HEK293T (cell line): ENCODE measurements around the gene IGSF5.

Experiments
- CTCF ChIA-PET: fragments of 350-600 bp; formaldehyde crosslinking; extraction: SDS; loops from one replicate; lab custom pipeline; 2021; ENCODE audit warnings: antibody characterized with exemption, inconsistent platforms; lab: Yijun Ruan, JAX
- POLR2A ChIA-PET: fragments of 350-600 bp; formaldehyde crosslinking; extraction: SDS; loops from one replicate; lab custom pipeline; 2020; ENCODE audit warnings: antibody characterized with exemption, inconsistent platforms; lab: Yijun Ruan, JAX
- DNase-seq: peaks from one replicate; pipeline ENCODE4 v3.0.0; 2012; ENCODE audit warnings: mixed read lengths; ENCODE audit errors: extremely low spot score
- ARNT ChIP-seq: fragments of 450-650 bp; IDR thresholded peaks from 2 replicates; pipeline ENCODE4 v1.6.1; 2017; ENCODE audit warnings: mild to moderate bottlenecking
- BHLHE40 ChIP-seq: fragments of 450-650 bp; IDR thresholded peaks from 2 replicates; pipeline ENCODE4 v1.6.1; 2016; ENCODE audit warnings: mild to moderate bottlenecking, moderate library complexity, borderline replicate concordance
- CTBP1 ChIP-seq: fragments of 450-650 bp; IDR thresholded peaks from 2 replicates; pipeline ENCODE4 v1.6.1; 2016; ENCODE audit warnings: borderline replicate concordance
- ELF4 ChIP-seq: fragments of 450-650 bp; IDR thresholded peaks from 2 replicates; pipeline ENCODE4 v1.6.1; 2017; ENCODE audit warnings: antibody characterized with exemption
- FOXA1 ChIP-seq: fragments of 450-650 bp; IDR thresholded peaks from 2 replicates; pipeline ENCODE4 v1.6.1; 2016; ENCODE audit warnings: mild to moderate bottlenecking
- FOXK2 ChIP-seq: fragments of 450-650 bp; IDR thresholded peaks from 2 replicates; pipeline ENCODE4 v1.6.1; 2016; ENCODE audit warnings: mild to moderate bottlenecking
- FOXM1 ChIP-seq: fragments of 450-650 bp; IDR thresholded peaks from 2 replicates; pipeline ENCODE4 v1.6.1; 2017; ENCODE audit warnings: mild to moderate bottlenecking, borderline replicate concordance
- HDGF ChIP-seq: fragments of 450-650 bp; IDR thresholded peaks from 2 replicates; pipeline ENCODE4 v1.6.1; 2017; ENCODE audit warnings: antibody characterized with exemption, borderline replicate concordance
- L3MBTL2 ChIP-seq: fragments of 450-650 bp; conservative IDR thresholded peaks from 2 replicates; pipeline ENCODE4 v1.6.1; 2016; ENCODE audit warnings: mild to moderate bottlenecking
- LEF1 ChIP-seq: fragments of 450-650 bp; IDR thresholded peaks from 2 replicates; pipeline ENCODE4 v1.6.1; 2017; ENCODE audit warnings: mild to moderate bottlenecking, borderline replicate concordance
- NFRKB ChIP-seq: fragments of 450-650 bp; IDR thresholded peaks from 2 replicates; pipeline ENCODE4 v1.6.1; 2016; ENCODE audit warnings: mild to moderate bottlenecking, moderate library complexity
- SP1 ChIP-seq: fragments of 450-650 bp; IDR thresholded peaks from 2 replicates; pipeline ENCODE4 v1.6.1; 2017
- SUZ12 ChIP-seq: fragments of 450-650 bp; IDR thresholded peaks from 2 replicates; pipeline ENCODE4 v1.6.1; 2016; ENCODE audit warnings: mild to moderate bottlenecking
- TARDBP ChIP-seq: fragments of 450-650 bp; IDR thresholded peaks from 2 replicates; pipeline ENCODE4 v1.6.1; 2016
- ZNF384 ChIP-seq: fragments of 450-650 bp; IDR thresholded peaks from 2 replicates; pipeline ENCODE4 v1.6.1; 2016
- TF ChIP-seq, protein P1 (sequence below): fragments of 450-650 bp; IDR thresholded peaks from 2 replicates; pipeline ENCODE4 v1.6.1; 2016

The IGSF5 gene

DNA sequence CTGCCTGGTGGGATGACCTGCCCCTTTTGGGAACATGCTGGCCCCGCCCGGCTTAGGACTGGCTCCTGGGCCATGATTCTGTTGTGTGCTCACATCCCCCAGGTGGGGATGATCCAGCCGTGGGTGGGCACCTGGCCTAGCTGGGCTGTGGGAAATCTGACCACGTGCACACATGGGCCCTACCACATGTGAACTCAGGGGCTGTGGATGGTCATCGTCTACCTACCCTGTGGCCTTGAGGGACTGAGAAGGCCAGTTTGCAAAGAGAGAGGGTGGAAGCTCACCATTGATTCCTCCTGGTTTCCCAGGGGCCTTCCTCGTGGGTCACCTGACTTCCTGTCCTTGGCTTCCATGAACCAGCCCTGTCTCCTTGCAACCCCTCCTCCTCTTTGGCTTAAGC, 102.9 kb downstream of the IGSF5 start:
- POLR2A ChIA-PET, result no interaction called here
- TF ChIP-seq, protein P1, sequence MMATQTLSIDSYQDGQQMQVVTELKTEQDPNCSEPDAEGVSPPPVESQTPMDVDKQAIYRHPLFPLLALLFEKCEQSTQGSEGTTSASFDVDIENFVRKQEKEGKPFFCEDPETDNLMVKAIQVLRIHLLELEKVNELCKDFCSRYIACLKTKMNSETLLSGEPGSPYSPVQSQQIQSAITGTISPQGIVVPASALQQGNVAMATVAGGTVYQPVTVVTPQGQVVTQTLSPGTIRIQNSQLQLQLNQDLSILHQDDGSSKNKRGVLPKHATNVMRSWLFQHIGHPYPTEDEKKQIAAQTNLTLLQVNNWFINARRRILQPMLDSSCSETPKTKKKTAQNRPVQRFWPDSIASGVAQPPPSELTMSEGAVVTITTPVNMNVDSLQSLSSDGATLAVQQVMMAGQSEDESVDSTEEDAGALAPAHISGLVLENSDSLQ, result no peak
- TF ChIP-seq SUZ12 (no peak), LEF1 (no peak), ELF4 (no peak), HDGF (no peak), ARNT (no peak), ZNF384 (no peak), FOXM1 (no peak), TARDBP (no peak), L3MBTL2 (no peak), BHLHE40 (no peak), CTBP1 (no peak), FOXK2 (no peak), FOXA1 (no peak), NFRKB (no peak), SP1 (no peak)

DNA sequence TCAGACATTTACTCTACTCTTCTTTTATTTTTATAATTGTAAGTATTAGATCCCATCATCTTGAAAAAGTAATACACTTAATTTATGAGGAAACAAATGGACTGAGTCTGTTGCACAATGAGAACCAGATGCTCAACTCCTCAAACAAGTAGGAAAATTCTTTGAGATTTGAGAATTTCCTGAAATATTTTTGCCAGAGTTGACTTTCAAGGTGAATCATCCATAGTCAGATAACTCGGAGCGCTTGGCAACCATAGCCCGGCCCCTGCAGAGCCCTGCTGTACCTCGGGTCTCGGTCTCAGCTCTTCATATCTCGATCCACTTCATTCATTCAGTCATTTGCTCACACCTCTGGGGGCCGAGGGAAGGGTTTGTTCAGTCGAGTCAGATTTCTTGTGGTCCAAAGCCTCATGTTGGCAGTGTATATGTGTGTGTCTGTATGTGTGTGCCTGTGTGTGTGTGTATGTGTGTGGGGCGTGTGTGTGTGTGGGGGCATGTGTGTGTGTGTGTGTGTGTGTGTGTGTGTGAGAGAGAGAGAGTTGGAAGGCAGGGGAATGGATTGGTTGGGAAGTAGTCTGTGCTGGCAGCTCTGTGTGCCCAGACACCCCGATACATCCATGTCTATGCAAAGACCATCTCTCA, 104.2 kb downstream of the IGSF5 start:
- CTCF ChIA-PET, result no interaction called here
- POLR2A ChIA-PET, result no interaction called here
- no peak for DNase-seq
- TF ChIP-seq L3MBTL2 (no peak), CTBP1 (no peak), NFRKB (no peak), BHLHE40 (no peak)

More for the DNA sequence above, 102.9 kb downstream of the IGSF5 start:
- DNase-seq, result no peak
- CTCF ChIA-PET, result no interaction called here

DNA sequence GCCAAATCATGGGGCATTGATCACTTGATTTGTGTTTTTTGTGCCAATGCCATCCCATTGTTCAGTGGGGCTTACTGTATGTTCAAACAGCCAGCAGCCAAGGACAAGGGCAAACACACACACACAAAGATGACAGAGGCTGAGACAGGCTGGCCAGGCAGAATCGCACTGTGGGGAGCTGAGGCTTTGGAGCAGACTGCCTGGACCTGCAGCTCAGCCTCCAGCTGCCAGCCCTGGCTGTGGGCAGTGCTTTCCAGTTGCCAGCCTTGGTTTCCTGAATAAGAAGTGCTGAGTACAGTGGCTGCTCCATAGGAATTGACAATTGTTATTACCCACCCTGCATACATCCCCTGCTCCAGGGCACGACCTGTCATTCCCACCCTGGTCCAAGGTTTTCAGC, 105.3 kb downstream of the IGSF5 start:
- CTCF ChIA-PET, result no interaction called here

DNA sequence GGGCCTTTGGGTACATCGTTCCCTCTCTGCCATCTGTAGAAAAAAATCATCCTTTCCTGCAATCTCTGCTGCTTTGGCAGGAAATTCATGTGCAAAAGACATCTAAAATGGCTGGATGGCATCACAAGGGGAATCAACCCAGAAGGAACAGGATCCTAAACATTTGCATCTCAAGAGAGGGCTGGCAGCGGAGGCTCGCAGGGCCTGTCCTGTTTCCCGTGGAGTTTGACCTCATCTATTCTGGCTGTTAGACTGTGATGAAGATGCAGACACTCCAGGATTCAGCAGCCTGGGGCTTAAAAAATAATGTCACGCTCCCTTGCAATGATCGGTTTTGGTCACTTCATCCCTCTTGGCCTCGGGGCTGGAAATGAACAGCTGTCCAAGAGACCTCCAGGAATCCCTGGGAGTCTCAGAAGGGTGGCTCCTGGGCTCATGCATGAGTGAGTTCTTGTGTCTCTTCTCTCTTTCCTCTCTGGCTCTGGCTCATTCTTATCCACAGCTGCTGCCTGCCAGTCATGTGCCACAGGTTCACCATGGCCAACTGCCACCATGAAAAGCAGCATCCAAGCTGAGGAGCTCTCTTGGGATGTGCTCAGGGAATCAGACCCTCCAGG, 106.1 kb downstream of the IGSF5 start:
- CTCF ChIA-PET, result no interaction called here
- TF ChIP-seq SUZ12 (no peak), ARNT (no peak), FOXM1 (no peak), L3MBTL2 (no peak), NFRKB (no peak), SP1 (no peak), ZNF384 (no peak), LEF1 (no peak), HDGF (no peak), FOXA1 (no peak)
- TF ChIP-seq, protein P1, result no peak
- POLR2A ChIA-PET, result no interaction called here
- no peak for DNase-seq

More for the DNA sequence above, 105.3 kb downstream of the IGSF5 start:
- DNase-seq, result no peak
- TF ChIP-seq BHLHE40 (no peak), ARNT (no peak), ELF4 (no peak), ZNF384 (no peak), FOXA1 (no peak), NFRKB (no peak), TARDBP (no peak), L3MBTL2 (no peak), FOXK2 (no peak), LEF1 (no peak), SP1 (no peak), SUZ12 (no peak), CTBP1 (no peak), HDGF (no peak), FOXM1 (no peak)
- TF ChIP-seq, protein P1, result no peak
- POLR2A ChIA-PET, result no interaction called here
